GM18520 (cell line): ENCODE data around the gene MED7.
A peak's percentile ranks its signal among the peaks of the same experiment; 100 is the strongest.
"Not testable (repeated sequence)": the region's sequence is repeated elsewhere in the genome, so short reads cannot be mapped to it uniquely, and the experiment has no call there.

Experiments
- ATAC-seq: cut with Tn5 transposase; IDR thresholded peaks from one replicate; pipeline ENCODE4 v1.9.1; 2021; ENCODE audit not compliant: unreplicated experiment

The MED7 gene, protein sequence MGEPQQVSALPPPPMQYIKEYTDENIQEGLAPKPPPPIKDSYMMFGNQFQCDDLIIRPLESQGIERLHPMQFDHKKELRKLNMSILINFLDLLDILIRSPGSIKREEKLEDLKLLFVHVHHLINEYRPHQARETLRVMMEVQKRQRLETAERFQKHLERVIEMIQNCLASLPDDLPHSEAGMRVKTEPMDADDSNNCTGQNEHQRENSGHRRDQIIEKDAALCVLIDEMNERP

GRCh38 chr5:157142317-157143126, at the start of gene MED7:
TSS of gene MED7 (minus strand) at chr5:157142865. CDS start at chr5:157139431, 3,434 bp downstream.
- ATAC-seq = peak; percentile 100

GRCh38 chr5:157189223-157189622, 46.6 kb upstream of the MED7 start:
- peak; percentile 65 for ATAC-seq

DNA sequence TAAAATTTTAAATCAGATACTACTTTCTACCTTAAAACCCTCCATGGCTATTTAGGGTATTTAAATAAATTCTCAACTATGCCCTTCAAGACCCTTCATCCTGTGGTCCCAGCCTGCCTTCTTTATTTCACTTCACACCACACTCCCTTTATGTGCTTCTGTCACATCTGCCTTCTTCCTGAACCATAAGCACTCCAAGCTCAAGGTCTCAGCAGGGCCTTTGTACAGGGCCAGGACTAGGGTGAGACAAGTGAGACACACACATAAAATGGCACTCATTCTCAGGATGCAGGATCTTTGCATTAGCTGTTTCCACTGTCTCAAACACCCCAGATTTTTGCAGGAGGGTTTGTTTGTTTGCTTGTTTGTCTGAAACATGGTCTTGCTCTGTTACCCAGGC, 45.6 kb upstream of the MED7 start:
- ATAC-seq = no peak

DNA sequence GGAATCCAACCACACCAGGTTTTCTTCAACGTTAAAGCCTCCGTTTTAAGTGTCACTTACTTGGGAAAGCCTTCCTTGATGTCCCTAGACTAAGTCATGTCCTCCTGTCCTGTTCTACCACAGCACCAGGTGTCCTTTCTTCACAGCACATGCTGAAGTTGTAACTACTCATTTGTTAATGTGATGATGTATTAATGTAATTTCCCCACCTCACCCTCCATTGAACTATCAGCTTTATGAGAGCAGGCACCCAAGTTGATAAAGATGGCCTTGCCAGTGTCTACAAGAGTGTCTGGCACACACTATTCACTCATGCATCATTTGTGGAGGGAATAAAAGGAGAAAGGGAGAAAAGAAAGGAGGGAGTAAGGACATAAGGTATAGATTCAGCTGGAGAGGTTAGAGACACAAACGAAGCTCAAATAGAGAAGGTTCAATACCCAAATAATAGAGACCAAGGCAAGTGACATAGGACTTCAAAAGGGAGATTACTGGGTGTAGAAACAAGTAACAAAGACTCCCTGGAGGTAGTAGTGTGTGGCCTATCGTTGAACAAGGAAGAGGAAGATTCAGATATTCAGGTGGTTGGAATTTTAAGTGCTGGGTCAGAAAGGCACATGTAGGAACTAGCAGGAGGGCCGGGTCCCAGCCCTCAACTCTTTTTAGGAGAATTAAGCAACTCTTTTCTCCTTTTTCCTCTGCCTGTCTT, 44.5 kb upstream of the MED7 start:
- no peak for ATAC-seq

DNA sequence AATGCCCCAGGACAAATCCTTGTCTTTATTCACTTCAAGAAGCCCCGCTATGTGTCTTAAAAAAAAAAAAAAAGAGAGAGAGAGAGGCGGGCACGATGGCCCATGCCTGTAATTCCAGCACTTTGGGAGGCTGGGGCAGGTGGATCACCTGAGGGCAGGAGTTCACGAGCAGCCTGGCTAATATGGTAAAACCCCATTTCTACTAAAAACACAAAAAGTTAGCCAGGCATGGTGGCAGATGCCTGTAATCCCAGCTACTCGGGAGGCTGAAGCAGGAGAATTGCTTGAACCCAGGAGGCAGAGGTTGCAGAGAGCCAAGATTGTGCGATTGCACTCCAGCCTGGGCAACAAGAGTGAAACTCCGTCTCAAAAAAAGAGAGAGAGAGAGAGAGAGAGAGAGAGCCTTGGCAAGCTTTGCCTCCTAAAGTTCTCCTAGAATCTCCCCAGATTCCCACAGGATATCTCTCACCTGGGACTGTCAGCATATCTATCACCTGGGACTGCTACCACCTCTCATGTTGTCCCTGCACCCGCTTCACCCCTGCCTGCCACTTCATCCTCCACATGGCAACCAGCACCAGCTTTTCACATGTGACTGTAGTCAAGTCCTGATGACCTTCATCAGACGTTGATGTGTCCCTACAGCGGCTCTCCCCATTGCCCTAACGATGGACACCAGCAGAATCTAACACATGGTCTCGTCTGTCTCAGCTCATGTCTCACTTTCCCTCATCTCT, 43.8 kb upstream of the MED7 start:
- no peak for ATAC-seq

DNA sequence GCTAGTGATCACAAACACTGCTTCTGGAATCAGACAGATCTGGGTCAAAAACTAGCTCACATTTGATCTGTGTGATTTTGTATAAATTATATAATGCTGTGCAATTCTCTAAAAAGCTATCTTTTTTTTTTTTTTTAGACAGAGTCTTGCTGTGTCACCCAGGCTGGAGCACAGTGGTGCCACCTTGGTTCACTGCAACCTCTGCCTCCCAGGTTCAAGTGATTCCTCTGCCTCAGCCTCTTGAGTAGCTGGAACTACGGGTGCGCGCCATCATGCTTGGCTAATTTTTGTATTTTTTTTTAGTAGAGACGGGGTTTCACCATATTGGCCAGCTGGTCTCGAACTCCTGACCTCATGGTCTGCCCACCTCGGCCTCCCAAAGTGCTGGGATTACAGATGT, 42.5 kb upstream of the MED7 start:
- ATAC-seq = not testable (repeated sequence)

DNA sequence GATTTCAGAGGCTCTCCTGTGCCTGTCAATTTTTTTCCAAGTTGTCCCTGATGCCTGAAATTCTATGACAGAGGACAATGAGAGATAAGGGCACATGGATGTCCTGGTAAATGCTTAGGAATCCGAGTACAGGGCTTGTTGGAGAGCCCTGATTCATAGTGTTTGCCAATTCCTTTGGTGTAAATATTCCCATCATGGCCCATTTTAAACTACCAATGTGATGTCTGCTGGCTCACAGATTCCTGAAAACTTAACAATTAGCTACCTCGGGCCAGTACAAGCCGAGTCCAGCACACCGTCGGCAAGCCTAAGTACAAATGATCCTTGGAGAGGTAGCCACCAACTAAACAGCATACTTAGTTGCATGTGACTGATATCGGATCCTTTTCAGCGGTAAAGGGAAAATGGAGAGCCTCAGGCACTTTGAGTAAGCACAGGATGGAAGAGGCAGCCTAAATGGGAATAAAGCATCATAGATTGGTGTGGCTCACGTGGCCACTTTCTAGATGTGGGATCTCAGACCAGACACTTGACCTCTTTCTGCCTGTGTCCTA, 41.5 kb upstream of the MED7 start:
- no peak for ATAC-seq

- ATAC-seq = no peak
Observed at GRCh38 chr5:157182143-157182757, 39.6 kb upstream of the MED7 start.

- no peak for ATAC-seq
Observed at GRCh38 chr5:157180374-157181264, 38.0 kb upstream of the MED7 start, which contains the start of gene ITK. TSS of gene ITK (plus strand) at chr5:157180840. CDS start at chr5:157180978, 138 bp downstream.

GRCh38 chr5:157178966-157179365, 36.3 kb upstream of the MED7 start:
- ATAC-seq = no peak

GRCh38 chr5:157177953-157178352, 35.3 kb upstream of the MED7 start:
- no peak for ATAC-seq

DNA sequence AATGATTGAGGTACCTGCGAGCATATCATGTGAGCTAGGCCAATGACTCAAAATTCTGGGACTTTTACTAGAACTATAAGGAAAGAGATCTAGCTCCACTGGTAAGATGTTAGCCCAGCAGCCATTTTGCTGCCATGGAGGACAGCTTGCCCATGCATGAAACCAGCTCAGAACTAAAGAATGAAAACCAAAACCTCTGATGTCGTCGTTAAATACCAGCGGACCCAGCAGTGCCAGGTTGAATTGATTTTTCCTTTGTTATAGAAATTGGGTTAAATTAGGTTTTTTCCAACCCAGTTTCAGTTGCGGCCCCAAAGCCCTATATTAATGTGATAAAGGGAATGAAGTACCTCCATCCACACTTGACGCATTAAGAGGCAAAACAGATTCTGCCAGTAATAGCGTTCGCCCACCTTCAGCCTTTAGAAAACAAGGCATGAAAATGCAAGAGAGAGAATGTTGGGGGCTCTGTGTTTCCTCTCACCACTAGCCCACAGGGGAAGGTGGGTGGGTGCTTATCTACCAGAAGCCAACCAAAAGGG, 32.5 kb upstream of the MED7 start:
- ATAC-seq = no peak

DNA sequence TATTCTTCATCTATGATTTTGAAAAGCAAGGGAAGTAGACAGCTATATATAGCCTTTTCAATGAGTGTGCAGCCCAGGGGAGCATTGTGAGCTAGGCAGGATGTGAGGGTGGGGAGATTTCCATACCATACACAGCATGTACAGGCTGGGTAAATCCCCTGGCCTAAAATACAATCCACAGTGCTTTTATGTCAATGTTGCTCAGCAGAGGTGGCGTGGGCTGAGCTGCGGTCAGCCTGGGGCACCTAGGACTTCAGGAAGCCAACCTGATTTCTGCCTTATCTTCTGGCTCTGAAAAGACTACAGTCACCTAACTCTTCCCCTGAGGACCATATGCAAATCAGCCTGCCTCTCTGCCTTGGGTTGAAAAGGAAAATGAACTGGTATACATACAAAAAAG, 29.7 kb upstream of the MED7 start:
- ATAC-seq = peak; percentile 98

GRCh38 chr5:157168286-157168685, 25.6 kb upstream of the MED7 start:
- no peak for ATAC-seq

GRCh38 chr5:157167214-157167621, 24.6 kb upstream of the MED7 start:
- no peak for ATAC-seq

- no peak for ATAC-seq
Observed at GRCh38 chr5:157166214-157167213, 23.8 kb upstream of the MED7 start, which contains the start of gene GARIN3. TSS of gene GARIN3 (minus strand) at chr5:157166264. CDS start at chr5:157166168, 96 bp downstream.

GRCh38 chr5:157165668-157166067, 23.0 kb upstream of the MED7 start:
- ATAC-seq = no peak

DNA sequence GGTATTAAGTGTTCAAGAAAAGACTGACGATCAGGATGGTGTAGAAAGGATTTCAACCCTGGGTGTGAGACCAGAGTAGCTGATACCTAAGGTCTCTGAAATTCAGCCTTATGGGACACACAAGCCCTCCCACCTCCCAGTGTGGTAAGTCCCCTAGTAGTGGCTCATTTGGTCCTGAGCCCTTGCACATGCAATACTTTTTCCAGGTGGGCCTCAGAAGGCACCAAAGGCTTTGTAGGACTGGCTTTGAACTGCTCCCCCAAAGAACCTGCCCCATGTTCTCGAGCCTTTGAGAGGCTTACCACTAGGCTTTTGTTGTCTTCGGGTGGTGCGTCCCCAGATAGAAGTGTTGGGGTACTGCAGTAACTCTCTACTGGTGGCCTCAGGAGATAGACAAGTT, 22.6 kb upstream of the MED7 start:
- ATAC-seq = no peak
